ENCODE measurements around the gene ZMIZ1.

The ZMIZ1 gene

GRCh38 chr10:79186486-79187120 is 117.8 kb downstream of the ZMIZ1 start:
- DNase-seq (ENCODE audit: low read depth in 2 of 2), result no peak

- no peak for DNase-seq (ENCODE audit: low read depth in 2 of 2)
Observed at GRCh38 chr10:79187121-79187940, 118.6 kb downstream of the ZMIZ1 start.

- no peak for DNase-seq (ENCODE audit: low read depth in 2 of 2)
Observed at GRCh38 chr10:79188154-79188965, 119.6 kb downstream of the ZMIZ1 start.

- no peak for DNase-seq (ENCODE audit: low read depth in 2 of 2)
Observed at GRCh38 chr10:79189181-79189580, 120.4 kb downstream of the ZMIZ1 start.

GRCh38 chr10:79189853-79190435 is 121.2 kb downstream of the ZMIZ1 start:
- DNase-seq (ENCODE audit: low read depth in 2 of 2), result no peak

GRCh38 chr10:79190740-79191261 is 122.0 kb downstream of the ZMIZ1 start:
- no peak for DNase-seq (ENCODE audit: low read depth in 2 of 2)

GRCh38 chr10:79191951-79192676 is 123.3 kb downstream of the ZMIZ1 start:
- no peak for DNase-seq (ENCODE audit: low read depth in 2 of 2)

GRCh38 chr10:79192677-79193003 is 123.9 kb downstream of the ZMIZ1 start:
- DNase-seq (ENCODE audit: low read depth in 2 of 2), result no peak

GRCh38 chr10:79193694-79194382 is 125.1 kb downstream of the ZMIZ1 start:
- DNase-seq (ENCODE audit: low read depth in 2 of 2), result no peak

- DNase-seq (ENCODE audit: low read depth in 2 of 2), result peak; percentile 50 to 63
Observed at GRCh38 chr10:79195091-79195923, 126.5 kb downstream of the ZMIZ1 start.

GRCh38 chr10:79196470-79197461 is 128.0 kb downstream of the ZMIZ1 start:
- peak; percentile 50 to 62 for DNase-seq (ENCODE audit: low read depth in 2 of 2)

GRCh38 chr10:79197558-79197957 is 128.8 kb downstream of the ZMIZ1 start:
- no peak for DNase-seq (ENCODE audit: low read depth in 2 of 2)

GRCh38 chr10:79200346-79200745 is 131.6 kb downstream of the ZMIZ1 start:
- DNase-seq (ENCODE audit: low read depth in 2 of 2), result no peak

GRCh38 chr10:79201706-79202105 is 132.9 kb downstream of the ZMIZ1 start:
- no peak for DNase-seq (ENCODE audit: low read depth in 2 of 2)

- no peak for DNase-seq (ENCODE audit: low read depth in 2 of 2)
Observed at GRCh38 chr10:79202188-79203013, 133.6 kb downstream of the ZMIZ1 start.

GRCh38 chr10:79203014-79203644 is 134.4 kb downstream of the ZMIZ1 start:
- no peak for DNase-seq (ENCODE audit: low read depth in 2 of 2)

GRCh38 chr10:79203833-79204232 is 135.1 kb downstream of the ZMIZ1 start:
- no peak for DNase-seq (ENCODE audit: low read depth in 2 of 2)

Data from stimulated activated CD8-positive, alpha-beta memory T cell treated with anti-CD3 and anti-CD28 coated beads, Interleukin-2, amount 100 ng/mL, for 1 hour (primary cell).